Measurements from ENCODE around the gene PDHB. TPM values are rescaled to one million over a fixed set of nuclear protein-coding genes. Genes with fewer than 3 reads are reported as not detected.

The PDHB gene
- total and polyA plus RNA-seq, 10 of the 15 experiments (the other 5 are each of a cell fraction or from before 2014, with no cell fraction given), result 62.9 to 224 (median 93.2) TPM

DNA sequence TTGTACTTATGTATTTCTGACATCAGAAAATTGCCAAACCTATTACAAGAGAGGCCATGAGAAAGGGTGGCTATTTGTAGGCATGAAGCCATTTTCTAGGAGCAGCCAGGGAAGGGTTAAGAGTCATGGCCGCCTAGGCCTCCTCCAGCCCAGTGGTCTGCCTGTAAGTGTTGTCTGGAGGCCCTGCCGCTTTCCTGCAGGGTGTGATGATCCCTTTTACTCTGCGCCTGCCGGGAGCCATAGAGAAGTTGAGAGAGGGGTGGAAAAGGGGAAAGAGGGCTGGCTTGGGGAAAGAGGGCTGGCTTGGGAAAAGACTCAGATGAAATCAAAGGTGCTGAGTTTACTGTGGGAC is 29.2 kb upstream of the PDHB start (continued):
- TF ChIP-seq, protein P1, sequence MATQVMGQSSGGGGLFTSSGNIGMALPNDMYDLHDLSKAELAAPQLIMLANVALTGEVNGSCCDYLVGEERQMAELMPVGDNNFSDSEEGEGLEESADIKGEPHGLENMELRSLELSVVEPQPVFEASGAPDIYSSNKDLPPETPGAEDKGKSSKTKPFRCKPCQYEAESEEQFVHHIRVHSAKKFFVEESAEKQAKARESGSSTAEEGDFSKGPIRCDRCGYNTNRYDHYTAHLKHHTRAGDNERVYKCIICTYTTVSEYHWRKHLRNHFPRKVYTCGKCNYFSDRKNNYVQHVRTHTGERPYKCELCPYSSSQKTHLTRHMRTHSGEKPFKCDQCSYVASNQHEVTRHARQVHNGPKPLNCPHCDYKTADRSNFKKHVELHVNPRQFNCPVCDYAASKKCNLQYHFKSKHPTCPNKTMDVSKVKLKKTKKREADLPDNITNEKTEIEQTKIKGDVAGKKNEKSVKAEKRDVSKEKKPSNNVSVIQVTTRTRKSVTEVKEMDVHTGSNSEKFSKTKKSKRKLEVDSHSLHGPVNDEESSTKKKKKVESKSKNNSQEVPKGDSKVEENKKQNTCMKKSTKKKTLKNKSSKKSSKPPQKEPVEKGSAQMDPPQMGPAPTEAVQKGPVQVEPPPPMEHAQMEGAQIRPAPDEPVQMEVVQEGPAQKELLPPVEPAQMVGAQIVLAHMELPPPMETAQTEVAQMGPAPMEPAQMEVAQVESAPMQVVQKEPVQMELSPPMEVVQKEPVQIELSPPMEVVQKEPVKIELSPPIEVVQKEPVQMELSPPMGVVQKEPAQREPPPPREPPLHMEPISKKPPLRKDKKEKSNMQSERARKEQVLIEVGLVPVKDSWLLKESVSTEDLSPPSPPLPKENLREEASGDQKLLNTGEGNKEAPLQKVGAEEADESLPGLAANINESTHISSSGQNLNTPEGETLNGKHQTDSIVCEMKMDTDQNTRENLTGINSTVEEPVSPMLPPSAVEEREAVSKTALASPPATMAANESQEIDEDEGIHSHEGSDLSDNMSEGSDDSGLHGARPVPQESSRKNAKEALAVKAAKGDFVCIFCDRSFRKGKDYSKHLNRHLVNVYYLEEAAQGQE (IDR thresholded peaks at IDR 0.05; ENCODE audit: low read depth, low read length), result no peak
- TF ChIP-seq KDM1A (IDR thresholded peaks at IDR 0.05; ENCODE audit: borderline replicate concordance) (no peak), CREM (IDR thresholded peaks at IDR 0.05; ENCODE audit: low read depth) (no peak), CBX5 (IDR thresholded peaks at IDR 0.05; ENCODE audit: low read depth) (no peak), BACH1 (IDR thresholded peaks at IDR 0.05; ENCODE audit: borderline replicate concordance) (no peak), CBX3 (IDR thresholded peaks at IDR 0.05; ENCODE audit: borderline replicate concordance, low read depth) (no peak), CEBPB (IDR thresholded peaks at IDR 0.05; ENCODE audit: borderline replicate concordance in 1 of 2, low read depth in 2 of 2, low read length in 2 of 2) (no peak), NFYB (IDR thresholded peaks at IDR 0.05; ENCODE audit: insufficient read depth, low read depth, low read length) (no peak), RUNX3 (IDR thresholded peaks at IDR 0.05; ENCODE audit: low read length) (no peak), TCF7 (IDR thresholded peaks at IDR 0.05; ENCODE audit: borderline replicate concordance) (no peak)
- TF ChIP-seq, protein P2, sequence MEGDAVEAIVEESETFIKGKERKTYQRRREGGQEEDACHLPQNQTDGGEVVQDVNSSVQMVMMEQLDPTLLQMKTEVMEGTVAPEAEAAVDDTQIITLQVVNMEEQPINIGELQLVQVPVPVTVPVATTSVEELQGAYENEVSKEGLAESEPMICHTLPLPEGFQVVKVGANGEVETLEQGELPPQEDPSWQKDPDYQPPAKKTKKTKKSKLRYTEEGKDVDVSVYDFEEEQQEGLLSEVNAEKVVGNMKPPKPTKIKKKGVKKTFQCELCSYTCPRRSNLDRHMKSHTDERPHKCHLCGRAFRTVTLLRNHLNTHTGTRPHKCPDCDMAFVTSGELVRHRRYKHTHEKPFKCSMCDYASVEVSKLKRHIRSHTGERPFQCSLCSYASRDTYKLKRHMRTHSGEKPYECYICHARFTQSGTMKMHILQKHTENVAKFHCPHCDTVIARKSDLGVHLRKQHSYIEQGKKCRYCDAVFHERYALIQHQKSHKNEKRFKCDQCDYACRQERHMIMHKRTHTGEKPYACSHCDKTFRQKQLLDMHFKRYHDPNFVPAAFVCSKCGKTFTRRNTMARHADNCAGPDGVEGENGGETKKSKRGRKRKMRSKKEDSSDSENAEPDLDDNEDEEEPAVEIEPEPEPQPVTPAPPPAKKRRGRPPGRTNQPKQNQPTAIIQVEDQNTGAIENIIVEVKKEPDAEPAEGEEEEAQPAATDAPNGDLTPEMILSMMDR (IDR thresholded peaks at IDR 0.05 in 2 of 3, conservative IDR thresholded peaks at IDR 0.05 in 1 of 3; ENCODE audit: control insufficient read depth in 2 of 3, extremely low read depth in 1 of 3, insufficient read depth in 1 of 3, low read depth in 3 of 3, low read length in 3 of 3), result no peak
- TF ChIP-seq, protein P3, sequence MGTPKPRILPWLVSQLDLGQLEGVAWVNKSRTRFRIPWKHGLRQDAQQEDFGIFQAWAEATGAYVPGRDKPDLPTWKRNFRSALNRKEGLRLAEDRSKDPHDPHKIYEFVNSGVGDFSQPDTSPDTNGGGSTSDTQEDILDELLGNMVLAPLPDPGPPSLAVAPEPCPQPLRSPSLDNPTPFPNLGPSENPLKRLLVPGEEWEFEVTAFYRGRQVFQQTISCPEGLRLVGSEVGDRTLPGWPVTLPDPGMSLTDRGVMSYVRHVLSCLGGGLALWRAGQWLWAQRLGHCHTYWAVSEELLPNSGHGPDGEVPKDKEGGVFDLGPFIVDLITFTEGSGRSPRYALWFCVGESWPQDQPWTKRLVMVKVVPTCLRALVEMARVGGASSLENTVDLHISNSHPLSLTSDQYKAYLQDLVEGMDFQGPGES (IDR thresholded peaks at IDR 0.05), result no peak
- TF ChIP-seq, protein P4, sequence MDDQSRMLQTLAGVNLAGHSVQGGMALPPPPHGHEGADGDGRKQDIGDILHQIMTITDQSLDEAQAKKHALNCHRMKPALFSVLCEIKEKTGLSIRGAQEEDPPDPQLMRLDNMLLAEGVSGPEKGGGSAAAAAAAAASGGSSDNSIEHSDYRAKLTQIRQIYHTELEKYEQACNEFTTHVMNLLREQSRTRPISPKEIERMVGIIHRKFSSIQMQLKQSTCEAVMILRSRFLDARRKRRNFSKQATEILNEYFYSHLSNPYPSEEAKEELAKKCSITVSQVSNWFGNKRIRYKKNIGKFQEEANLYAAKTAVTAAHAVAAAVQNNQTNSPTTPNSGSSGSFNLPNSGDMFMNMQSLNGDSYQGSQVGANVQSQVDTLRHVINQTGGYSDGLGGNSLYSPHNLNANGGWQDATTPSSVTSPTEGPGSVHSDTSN (IDR thresholded peaks at IDR 0.05; ENCODE audit: insufficient replicate concordance, low read depth, low read length), result no peak

Measured in GM12878 (cell line).